GM06990 (cell line): ENCODE measurements around the gene STX10.

Source experiments
- DNase-seq: peaks from one replicate; pipeline ENCODE4 v3.0.0-alpha.2; 2011; ENCODE audit not compliant: insufficient read length; ENCODE audit errors: extremely low read depth
- H3K27me3 ChIP-seq: replicated peaks from 2 replicates; pipeline ENCODE4 v1.6.0; 2011; ENCODE audit warnings: low read length; ENCODE audit not compliant: control insufficient read depth, insufficient read depth
- H3K36me3 ChIP-seq: 2 replicates; pipeline ENCODE4 v1.5.1; 2011; ENCODE audit warnings: low read length; ENCODE audit not compliant: control insufficient read depth, insufficient read depth
- H3K4me3 ChIP-seq: replicated peaks from 2 replicates; pipeline ENCODE4 v1.5.1; 2011; ENCODE audit warnings: low read depth, mild to moderate bottlenecking, control low read depth, low read length
- TF ChIP-seq, protein P1 (sequence below): IDR thresholded peaks from 2 replicates; pipeline ENCODE4 v1.5.1; 2011; ENCODE audit warnings: low read length, control low read depth, mild to moderate bottlenecking, inconsistent platforms; ENCODE audit not compliant: insufficient read depth, poor library complexity, severe bottlenecking

Gene STX10

DNA sequence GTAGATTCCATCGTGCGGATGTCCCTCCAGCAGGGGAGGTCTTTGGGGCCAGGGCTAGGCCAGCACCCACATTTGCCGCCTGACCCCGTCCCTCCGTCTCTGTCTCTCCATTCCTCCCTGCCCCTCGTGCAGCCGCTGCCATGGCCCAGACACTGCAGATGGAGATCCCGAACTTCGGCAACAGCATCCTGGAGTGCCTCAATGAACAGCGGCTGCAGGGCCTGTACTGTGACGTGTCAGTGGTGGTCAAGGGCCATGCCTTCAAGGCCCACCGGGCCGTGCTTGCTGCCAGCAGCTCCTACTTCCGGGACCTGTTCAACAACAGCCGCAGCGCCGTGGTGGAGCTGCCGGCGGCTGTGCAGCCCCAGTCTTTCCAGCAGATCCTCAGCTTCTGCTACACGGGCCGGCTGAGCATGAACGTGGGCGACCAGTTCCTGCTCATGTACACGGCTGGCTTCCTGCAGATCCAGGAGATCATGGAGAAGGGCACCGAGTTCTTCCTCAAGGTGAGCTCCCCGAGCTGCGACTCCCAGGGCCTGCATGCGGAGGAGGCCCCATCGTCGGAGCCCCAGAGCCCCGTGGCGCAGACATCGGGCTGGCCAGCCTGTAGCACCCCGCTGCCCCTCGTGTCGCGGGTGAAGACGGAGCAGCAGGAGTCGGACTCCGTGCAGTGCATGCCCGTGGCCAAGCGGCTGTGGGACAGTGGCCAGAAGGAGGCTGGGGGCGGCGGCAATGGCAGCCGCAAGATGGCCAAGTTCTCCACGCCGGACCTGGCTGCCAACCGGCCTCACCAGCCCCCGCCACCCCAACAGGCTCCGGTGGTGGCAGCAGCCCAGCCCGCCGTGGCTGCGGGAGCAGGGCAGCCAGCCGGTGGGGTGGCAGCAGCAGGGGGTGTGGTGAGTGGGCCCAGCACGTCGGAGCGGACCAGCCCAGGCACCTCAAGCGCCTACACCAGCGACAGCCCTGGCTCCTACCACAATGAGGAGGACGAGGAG lies 14.8 kb downstream of the STX10 start:
- no peaks in the 10 kb centered on the region for H3K27me3 ChIP-seq
- TF ChIP-seq, protein P1, sequence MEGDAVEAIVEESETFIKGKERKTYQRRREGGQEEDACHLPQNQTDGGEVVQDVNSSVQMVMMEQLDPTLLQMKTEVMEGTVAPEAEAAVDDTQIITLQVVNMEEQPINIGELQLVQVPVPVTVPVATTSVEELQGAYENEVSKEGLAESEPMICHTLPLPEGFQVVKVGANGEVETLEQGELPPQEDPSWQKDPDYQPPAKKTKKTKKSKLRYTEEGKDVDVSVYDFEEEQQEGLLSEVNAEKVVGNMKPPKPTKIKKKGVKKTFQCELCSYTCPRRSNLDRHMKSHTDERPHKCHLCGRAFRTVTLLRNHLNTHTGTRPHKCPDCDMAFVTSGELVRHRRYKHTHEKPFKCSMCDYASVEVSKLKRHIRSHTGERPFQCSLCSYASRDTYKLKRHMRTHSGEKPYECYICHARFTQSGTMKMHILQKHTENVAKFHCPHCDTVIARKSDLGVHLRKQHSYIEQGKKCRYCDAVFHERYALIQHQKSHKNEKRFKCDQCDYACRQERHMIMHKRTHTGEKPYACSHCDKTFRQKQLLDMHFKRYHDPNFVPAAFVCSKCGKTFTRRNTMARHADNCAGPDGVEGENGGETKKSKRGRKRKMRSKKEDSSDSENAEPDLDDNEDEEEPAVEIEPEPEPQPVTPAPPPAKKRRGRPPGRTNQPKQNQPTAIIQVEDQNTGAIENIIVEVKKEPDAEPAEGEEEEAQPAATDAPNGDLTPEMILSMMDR, result no peak
- peaks cover 32% of the 10 kb centered on the region for H3K36me3 ChIP-seq
- H3K4me3 ChIP-seq, result no peak overlapping the region
- DNase-seq, result no peak

- H3K27me3 ChIP-seq, result no peaks in the 10 kb centered on the region
- TF ChIP-seq, protein P1, result no peak
- no peak for DNase-seq
- peaks cover 32% of the 10 kb centered on the region for H3K36me3 ChIP-seq
- no peak overlapping the region for H3K4me3 ChIP-seq
These were observed 15.5 kb downstream of the STX10 start for GRCh38 chr19:13134626-13135025.

DNA sequence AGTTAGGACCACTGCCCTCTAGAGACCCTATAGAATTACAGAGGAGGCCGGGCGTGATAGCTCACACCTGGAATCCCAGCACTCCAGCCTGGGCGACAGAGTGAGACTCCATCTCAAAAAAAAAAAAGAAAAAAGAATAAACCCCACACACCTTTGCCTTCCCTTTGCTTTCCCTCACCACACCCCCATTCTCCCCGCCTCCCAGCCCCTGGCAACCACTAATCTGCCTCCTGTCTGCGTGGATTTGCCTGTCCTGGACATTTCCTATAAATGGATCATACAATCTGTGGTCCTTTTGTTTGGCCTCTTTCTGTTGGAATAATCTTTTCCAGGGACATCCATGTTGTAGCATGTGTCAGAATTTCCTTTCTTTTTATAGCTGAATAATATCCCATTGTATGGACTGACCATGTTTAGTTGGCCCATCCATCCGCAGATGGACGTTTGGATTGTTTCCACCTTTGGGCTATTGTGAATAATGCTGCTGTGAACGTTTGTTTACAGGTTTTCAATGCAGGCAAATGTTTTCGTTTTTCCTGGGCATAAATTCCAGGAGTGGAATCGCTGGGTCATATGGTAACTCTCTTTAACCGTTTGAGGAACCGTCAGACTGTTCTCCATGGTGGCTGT lies 16.8 kb downstream of the STX10 start:
- Histone ChIP-seq H3K36me3 (peaks cover 33% of the 10 kb centered on the region), H3K4me3 (no peak overlapping the region), H3K27me3 (no peaks in the 10 kb centered on the region)
- DNase-seq, result no peak
- TF ChIP-seq, protein P1, result no peak

GRCh38 chr19:13132471-13133180 lies 17.5 kb downstream of the STX10 start:
- Histone ChIP-seq H3K27me3 (no peaks in the 10 kb centered on the region), H3K36me3 (peaks cover 30% of the 10 kb centered on the region), H3K4me3 (no peak overlapping the region)
- no peak for DNase-seq
- TF ChIP-seq, protein P1, result no peak

- TF ChIP-seq, protein P1, result no peak
- no peak overlapping the region for H3K4me3 ChIP-seq
- no peaks in the 10 kb centered on the region for H3K27me3 ChIP-seq
- peaks cover 16% of the 10 kb centered on the region for H3K36me3 ChIP-seq
- no peak for DNase-seq
These were observed 19.2 kb downstream of the STX10 start for GRCh38 chr19:13130886-13131490.
